H9 (cell line): Measurements from ENCODE around the gene CDH4. TPM values are rescaled to one million over a fixed set of nuclear protein-coding genes. Genes with fewer than 3 reads are reported as not detected.

Source experiments
- DNase-seq: peaks from one replicate; pipeline ENCODE4 v3.0.0-alpha.2; 2017
- H2AFZ ChIP-seq: one replicate; pipeline ENCODE4 v1.6.1; 2013; ENCODE audit warnings: mild to moderate bottlenecking, low read length, control low read depth, moderate library complexity
- H2AK5ac ChIP-seq: 2 replicates; pipeline ENCODE4 v1.6.1; 2013; ENCODE audit warnings: low read length, control low read depth, mixed read lengths; ENCODE audit not compliant: insufficient read length
- H2BK120ac ChIP-seq: one replicate; pipeline ENCODE4 v1.6.1; 2013; ENCODE audit warnings: low read depth, mild to moderate bottlenecking, low read length, control low read depth, inconsistent platforms; ENCODE audit not compliant: poor library complexity, severe bottlenecking
- H2BK12ac ChIP-seq: 2 replicates; pipeline ENCODE4 v1.6.1; 2013; ENCODE audit warnings: low read length, control low read depth, mixed read lengths, low read depth; ENCODE audit not compliant: insufficient read length
- H2BK15ac ChIP-seq: 2 replicates; pipeline ENCODE4 v1.6.1; 2013; ENCODE audit warnings: low read depth, low read length, control low read depth
- H2BK20ac ChIP-seq: one replicate; pipeline ENCODE4 v1.6.1; 2013; ENCODE audit warnings: low read depth, mild to moderate bottlenecking, low read length, control low read depth, inconsistent platforms; ENCODE audit not compliant: poor library complexity, severe bottlenecking
- H2BK5ac ChIP-seq: 2 replicates; pipeline ENCODE4 v1.6.1; 2013; ENCODE audit warnings: low read length, control low read depth, mixed read lengths; ENCODE audit not compliant: insufficient read length
- H3K14ac ChIP-seq: 2 replicates; pipeline ENCODE4 v1.6.1; 2013; ENCODE audit warnings: low read length, control low read depth; ENCODE audit not compliant: insufficient read depth
- H3K18ac ChIP-seq: 2 replicates; pipeline ENCODE4 v1.6.1; 2013; ENCODE audit warnings: low read depth, mild to moderate bottlenecking, mixed read lengths, low read length, control low read depth; ENCODE audit not compliant: insufficient read length
- H3K23ac ChIP-seq: 2 replicates; pipeline ENCODE4 v1.6.1; 2013; ENCODE audit warnings: low read length, control low read depth, mixed read lengths, low read depth; ENCODE audit not compliant: insufficient read length
- H3K23me2 ChIP-seq: 2 replicates; pipeline ENCODE4 v1.6.1; 2013; ENCODE audit warnings: low read depth, mild to moderate bottlenecking, mixed read lengths, low read length, control low read depth; ENCODE audit not compliant: insufficient read length, poor library complexity, severe bottlenecking
- H3K27ac ChIP-seq: 2 replicates; pipeline ENCODE4 v1.5.1; 2013; ENCODE audit warnings: low read length, control low read depth, mixed read lengths, low read depth; ENCODE audit not compliant: insufficient read length
- H3K27me3 ChIP-seq: 2 replicates; pipeline ENCODE4 v1.6.1; 2013; ENCODE audit warnings: low read length, control low read depth, inconsistent platforms; ENCODE audit not compliant: insufficient read depth
- H3K4ac ChIP-seq: 2 replicates; pipeline ENCODE4 v1.6.1; 2013; ENCODE audit warnings: low read depth, mild to moderate bottlenecking, control low read depth, inconsistent platforms, low read length, moderate library complexity
- H3K4me1 ChIP-seq: 2 replicates; pipeline ENCODE4 v1.6.1; 2013; ENCODE audit warnings: low read length, control low read depth, inconsistent platforms; ENCODE audit not compliant: insufficient read depth
- H3K4me2 ChIP-seq: 2 replicates; pipeline ENCODE4 v1.6.1; 2013; ENCODE audit warnings: low read length, control low read depth, mixed read lengths; ENCODE audit not compliant: insufficient read length, insufficient read depth
- H3K56ac ChIP-seq: 2 replicates; pipeline ENCODE4 v1.6.1; 2013; ENCODE audit warnings: low read depth, mild to moderate bottlenecking, mixed read lengths, low read length, control low read depth; ENCODE audit not compliant: insufficient read length
- H3K79me1 ChIP-seq: 2 replicates; pipeline ENCODE4 v1.6.1; 2013; ENCODE audit warnings: low read depth, mild to moderate bottlenecking, moderate library complexity, low read length, control low read depth, inconsistent platforms; ENCODE audit not compliant: insufficient read depth, poor library complexity, severe bottlenecking
- H3K79me2 ChIP-seq: 2 replicates; pipeline ENCODE4 v1.6.1; 2013; ENCODE audit warnings: low read length, control low read depth, inconsistent platforms; ENCODE audit not compliant: insufficient read depth
- H3K9ac ChIP-seq: 2 replicates; pipeline ENCODE4 v1.6.1; 2013; ENCODE audit warnings: low read length, control low read depth, mixed read lengths; ENCODE audit not compliant: insufficient read length; ENCODE audit errors: extremely low read depth
- H3K9me3 ChIP-seq: one replicate; pipeline ENCODE4 v1.6.1; 2013; ENCODE audit warnings: low read depth, low read length, inconsistent platforms; ENCODE audit not compliant: control insufficient read depth
- H3T11ph ChIP-seq: one replicate; pipeline ENCODE4 v1.6.1; 2013; ENCODE audit warnings: mild to moderate bottlenecking, low read length, control low read depth, inconsistent platforms
- H4K20me1 ChIP-seq: one replicate; pipeline ENCODE4 v1.6.1; 2013; ENCODE audit not compliant: control insufficient read depth, insufficient read length, insufficient read depth
- H4K5ac ChIP-seq: 2 replicates; pipeline ENCODE4 v1.6.1; 2013; ENCODE audit warnings: low read depth, mild to moderate bottlenecking, mixed read lengths, low read length, control low read depth; ENCODE audit not compliant: insufficient read length
- H4K8ac ChIP-seq: replicated peaks from 2 replicates; pipeline ENCODE4 v1.6.1; 2013; ENCODE audit warnings: low read length, control low read depth, mixed read lengths, low read depth; ENCODE audit not compliant: insufficient read length
- H4K91ac ChIP-seq: 2 replicates; pipeline ENCODE4 v1.6.1; 2013; ENCODE audit warnings: low read depth, mild to moderate bottlenecking, moderate library complexity, mixed read lengths, low read length, control low read depth; ENCODE audit not compliant: insufficient read length
- H3K27ac Mint-ChIP-seq, 3 experiments: 2 replicates in 2 of 3; 3 replicates in 1 of 3; pipeline ENCODE4 v1.8.0; 2020 to 2021; ENCODE audit warnings: mixed read lengths in 3 of 3, mild to moderate bottlenecking in 1 of 3, moderate library complexity in 1 of 3
- H3K27me3 Mint-ChIP-seq: 2 replicates; pipeline ENCODE4 v1.8.0; 2021; ENCODE audit warnings: low read depth, mild to moderate bottlenecking, moderate library complexity, mixed read lengths
- H3K36me3 Mint-ChIP-seq, 3 experiments: 2 replicates in 2 of 3; 3 replicates in 1 of 3; pipeline ENCODE4 v1.8.0; 2020 to 2021; ENCODE audit warnings: low read depth in 3 of 3, mixed read lengths in 3 of 3; ENCODE audit not compliant: insufficient read depth in 1 of 3
- H3K4me1 Mint-ChIP-seq, 2 experiments: 2 replicates each; pipeline ENCODE4 v1.8.0; 2020; ENCODE audit warnings: mixed read lengths in 2 of 2
- H3K4me3 Mint-ChIP-seq, 2 experiments: 2 replicates in 1 of 2; 3 replicates in 1 of 2; pipeline ENCODE4 v1.8.0; 2020 to 2021; ENCODE audit warnings: mild to moderate bottlenecking in 2 of 2, mixed read lengths in 2 of 2, moderate library complexity in 1 of 2
- H3K9me3 Mint-ChIP-seq, 2 experiments: 2 replicates in 1 of 2; 3 replicates in 1 of 2; pipeline ENCODE4 v1.8.0; 2020; ENCODE audit warnings: mild to moderate bottlenecking in 2 of 2, mixed read lengths in 2 of 2, moderate library complexity in 1 of 2
- WGBS: extraction: QIAGEN DNeasy Blood & Tissue Kit; methylation state at CpG from one replicate; pipeline ENCODE4 v1.1.7; 2013; ENCODE audit warnings: missing lambda C conversion rate, low lambda C conversion rate, mixed read lengths; ENCODE audit not compliant: insufficient read length; ENCODE audit errors: extremely low coverage; 5-methylcytosine and 5-hydroxymethylcytosine counted together
- total RNA-seq: library from RNA; stranded (reverse); gene quantifications from 2 replicates; pipeline ENCODE4 v1.2.1, GENCODE V29; 2021
- TF ChIP-seq, protein P1 (sequence below): fragments of 200-600 bp; sonication (generic); conservative IDR thresholded peaks from 3 replicates; pipeline ENCODE4 v1.8.0; 2021; ENCODE audit warnings: antibody characterized with exemption, mild to moderate bottlenecking

The CDH4 gene
- total RNA-seq, 1 experiment from 2014 or later = 3.0 TPM

DNA sequence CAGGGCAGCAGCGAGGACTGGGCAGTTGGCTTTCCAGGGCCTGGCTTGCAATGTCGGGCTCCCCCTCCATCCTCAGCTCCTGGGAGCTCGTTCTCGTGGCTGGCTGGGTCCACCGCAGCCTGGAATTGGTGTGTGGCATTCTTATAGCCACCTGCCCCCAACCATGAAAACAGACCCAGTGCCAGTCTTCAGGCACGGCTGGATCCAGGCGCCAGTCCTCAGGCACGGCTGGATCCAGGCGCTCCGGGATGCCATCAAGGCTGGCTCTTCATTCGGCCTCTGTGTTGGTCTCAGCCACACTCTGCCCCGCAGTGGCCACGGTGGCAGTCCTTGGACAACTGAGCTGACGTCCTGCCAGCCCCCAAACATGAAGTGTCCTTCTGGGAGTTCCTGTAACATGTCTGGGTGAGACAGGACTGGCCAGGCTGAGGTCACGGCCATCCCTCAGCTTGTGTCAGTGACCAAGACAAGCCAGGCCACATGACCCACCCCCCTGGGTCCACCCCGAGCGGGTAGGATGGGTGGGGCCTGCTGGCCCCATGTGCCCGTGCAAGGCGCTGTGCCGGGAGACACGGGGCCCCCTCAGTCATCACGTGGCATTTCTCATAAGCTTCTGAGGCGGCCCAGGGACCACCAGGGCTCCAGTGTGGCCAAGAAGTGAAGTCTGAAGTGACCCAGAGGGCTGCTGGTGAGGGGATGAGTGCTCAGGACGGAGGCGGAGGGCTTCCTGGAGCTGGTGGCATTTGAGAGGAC is 714.6 kb downstream of the CDH4 start:
- Histone ChIP-seq H2BK15ac (no peak overlapping the region), H4K5ac (no peak overlapping the region), H3K4me1 (no peaks in the 10 kb centered on the region), H3T11ph (no peak overlapping the region), H3K23me2 (no peaks in the 10 kb centered on the region), H2BK5ac (no peak overlapping the region), H3K9ac (no peak overlapping the region), H3K79me1 (no peaks in the 10 kb centered on the region), H3K79me2 (no peaks in the 10 kb centered on the region), H2BK12ac (no peak overlapping the region), H4K91ac (no peak overlapping the region), H3K27me3 (peaks cover 2% of the 10 kb centered on the region; the same call in 1 of the 2 replicates), H3K27ac (no peak overlapping the region), H4K8ac (no peak overlapping the region), H3K4ac (no peak overlapping the region), H2BK20ac (no peak overlapping the region), H3K9me3 (no peaks in the 10 kb centered on the region), H3K23ac (no peak overlapping the region), H2AK5ac (no peak overlapping the region), H3K56ac (no peak overlapping the region), H3K14ac (no peak overlapping the region), H2BK120ac (no peak overlapping the region), H3K18ac (no peak overlapping the region), H4K20me1 (no peaks in the 10 kb centered on the region), H2AFZ (no peak overlapping the region), H3K4me2 (no peak overlapping the region)
- no peaks in the 10 kb centered on the region; the same call in 1 of the 2 replicates for H3K27me3 Mint-ChIP-seq
- no CpG with 5 or more reads among the region's 25 CpGs for WGBS
- H3K9me3 Mint-ChIP-seq = no peaks in the 10 kb centered on the region
- TF ChIP-seq, protein P1, sequence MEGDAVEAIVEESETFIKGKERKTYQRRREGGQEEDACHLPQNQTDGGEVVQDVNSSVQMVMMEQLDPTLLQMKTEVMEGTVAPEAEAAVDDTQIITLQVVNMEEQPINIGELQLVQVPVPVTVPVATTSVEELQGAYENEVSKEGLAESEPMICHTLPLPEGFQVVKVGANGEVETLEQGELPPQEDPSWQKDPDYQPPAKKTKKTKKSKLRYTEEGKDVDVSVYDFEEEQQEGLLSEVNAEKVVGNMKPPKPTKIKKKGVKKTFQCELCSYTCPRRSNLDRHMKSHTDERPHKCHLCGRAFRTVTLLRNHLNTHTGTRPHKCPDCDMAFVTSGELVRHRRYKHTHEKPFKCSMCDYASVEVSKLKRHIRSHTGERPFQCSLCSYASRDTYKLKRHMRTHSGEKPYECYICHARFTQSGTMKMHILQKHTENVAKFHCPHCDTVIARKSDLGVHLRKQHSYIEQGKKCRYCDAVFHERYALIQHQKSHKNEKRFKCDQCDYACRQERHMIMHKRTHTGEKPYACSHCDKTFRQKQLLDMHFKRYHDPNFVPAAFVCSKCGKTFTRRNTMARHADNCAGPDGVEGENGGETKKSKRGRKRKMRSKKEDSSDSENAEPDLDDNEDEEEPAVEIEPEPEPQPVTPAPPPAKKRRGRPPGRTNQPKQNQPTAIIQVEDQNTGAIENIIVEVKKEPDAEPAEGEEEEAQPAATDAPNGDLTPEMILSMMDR = no peak
- peaks cover 2 to 28% of the 10 kb centered on the region in 2 experiments; a peak in 2 of 4 replicates for H3K4me1 Mint-ChIP-seq
- no peak overlapping the region for H3K4me3 Mint-ChIP-seq
- no peak overlapping the region for H3K27ac Mint-ChIP-seq
- DNase-seq = no peak
- peaks cover 0 to 4% (median 0%) of the 10 kb centered on the region in 3 experiments; a peak in 2 of 7 replicates for H3K36me3 Mint-ChIP-seq
